HEK293T (cell line): ENCODE results near the gene OR10D3.

Experiments used
- ARNT ChIP-seq: fragments of 450-650 bp; IDR thresholded peaks from 2 replicates; pipeline ENCODE4 v1.6.1; 2017; ENCODE audit warnings: mild to moderate bottlenecking
- BHLHE40 ChIP-seq: fragments of 450-650 bp; IDR thresholded peaks from 2 replicates; pipeline ENCODE4 v1.6.1; 2016; ENCODE audit warnings: mild to moderate bottlenecking, moderate library complexity, borderline replicate concordance
- CTBP1 ChIP-seq: fragments of 450-650 bp; IDR thresholded peaks from 2 replicates; pipeline ENCODE4 v1.6.1; 2016; ENCODE audit warnings: borderline replicate concordance
- ELF4 ChIP-seq: fragments of 450-650 bp; IDR thresholded peaks from 2 replicates; pipeline ENCODE4 v1.6.1; 2017; ENCODE audit warnings: antibody characterized with exemption
- FOXA1 ChIP-seq: fragments of 450-650 bp; IDR thresholded peaks from 2 replicates; pipeline ENCODE4 v1.6.1; 2016; ENCODE audit warnings: mild to moderate bottlenecking
- FOXM1 ChIP-seq: fragments of 450-650 bp; IDR thresholded peaks from 2 replicates; pipeline ENCODE4 v1.6.1; 2017; ENCODE audit warnings: mild to moderate bottlenecking, borderline replicate concordance
- HDGF ChIP-seq: fragments of 450-650 bp; IDR thresholded peaks from 2 replicates; pipeline ENCODE4 v1.6.1; 2017; ENCODE audit warnings: antibody characterized with exemption, borderline replicate concordance
- LEF1 ChIP-seq: fragments of 450-650 bp; IDR thresholded peaks from 2 replicates; pipeline ENCODE4 v1.6.1; 2017; ENCODE audit warnings: mild to moderate bottlenecking, borderline replicate concordance
- NFRKB ChIP-seq: fragments of 450-650 bp; IDR thresholded peaks from 2 replicates; pipeline ENCODE4 v1.6.1; 2016; ENCODE audit warnings: mild to moderate bottlenecking, moderate library complexity
- SP1 ChIP-seq: fragments of 450-650 bp; IDR thresholded peaks from 2 replicates; pipeline ENCODE4 v1.6.1; 2017
- SUZ12 ChIP-seq: fragments of 450-650 bp; IDR thresholded peaks from 2 replicates; pipeline ENCODE4 v1.6.1; 2016; ENCODE audit warnings: mild to moderate bottlenecking
- TARDBP ChIP-seq: fragments of 450-650 bp; IDR thresholded peaks from 2 replicates; pipeline ENCODE4 v1.6.1; 2016
- ZNF384 ChIP-seq: fragments of 450-650 bp; IDR thresholded peaks from 2 replicates; pipeline ENCODE4 v1.6.1; 2016

GRCh38 chr11:124179310-124179709 lies 3.8 kb upstream of the OR10D3 start:
- no peak for TF ChIP-seq CTBP1
- TF ChIP-seq ZNF384, result no peak
- no peak for TF ChIP-seq FOXM1
- TF ChIP-seq FOXA1, result no peak
- no peak for TF ChIP-seq NFRKB
- TF ChIP-seq TARDBP, result no peak
- no peak for TF ChIP-seq BHLHE40
- TF ChIP-seq ELF4, result no peak
- no peak for TF ChIP-seq ARNT
- TF ChIP-seq HDGF, result no peak
- no peak for TF ChIP-seq LEF1
- no peak for TF ChIP-seq SP1
- TF ChIP-seq SUZ12, result no peak
